HepG2 (cell line): ENCODE measurements around the gene SMPD3. TPM values are rescaled to one million over a fixed set of nuclear protein-coding genes. Genes with fewer than 3 reads are reported as not detected.

ENCODE experiments used
- ATAC-seq: fragments of 200-7000 bp; cut with Tn5 transposase; 3 replicates; pipeline ENCODE4 v1.9.1; 2020; ENCODE audit warnings: mild to moderate bottlenecking, moderate library complexity
- BruUV-seq: library from RNA; stranded (reverse); fragments of 400-500 nt; replicated peaks from 2 replicates; lab custom pipeline; 2021; lab: Mats Ljungman, UMichigan
- CTCF ChIA-PET: fragments of 300-600 bp; formaldehyde crosslinking; extraction: SDS; loops from one replicate; lab custom pipeline; 2021; ENCODE audit warnings: low total read pairs, inconsistent platforms, low intra/inter-chr PET ratio; lab: Yijun Ruan, JAX
- POLR2A ChIA-PET: fragments of 350-600 bp; sonication (Branson Sonifier 250); formaldehyde crosslinking; loops from one replicate; lab custom pipeline; 2020; ENCODE audit warnings: antibody characterized with exemption, inconsistent platforms; lab: Yijun Ruan, JAX
- DNase-seq: peaks from one replicate; pipeline ENCODE4 v3.0.0-alpha.2; 2015; ENCODE audit warnings: low spot score
- FAIRE-seq: peaks from 3 replicates; lab custom pipeline; 2011; peaks lifted over from hg19 to GRCh38; lab: Jason Lieb, UNC
- H2AFZ ChIP-seq: one replicate; pipeline ENCODE4 v1.6.1; 2011; ENCODE audit warnings: low read length, inconsistent platforms
- H3K27ac ChIP-seq: fragments of 300-600 bp; 3 replicates; pipeline ENCODE4 v1.8.0; 2011; ENCODE audit warnings: mixed run types, mild to moderate bottlenecking, mixed read lengths, low read length, inconsistent platforms; ENCODE audit not compliant: insufficient read depth; ENCODE audit errors: extremely low read length
- H3K27me3 ChIP-seq, 2 experiments: fragments of 200-600 bp in 1 of 2; 2 replicates in 1 of 2; 3 replicates in 1 of 2; pipeline versions ENCODE4 v1.6.0 to v1.8.0; 2011; ENCODE audit warnings: low read length in 2 of 2, mild to moderate bottlenecking in 2 of 2, moderate library complexity in 2 of 2, inconsistent platforms in 1 of 2; ENCODE audit not compliant: insufficient read depth in 2 of 2, control insufficient read depth in 1 of 2
- H3K36me3 ChIP-seq, 2 experiments: fragments of 200-600 bp in 1 of 2; replicated peaks in 1 of 2; 2 replicates in 1 of 2; 3 replicates in 1 of 2; pipeline versions ENCODE4 v1.5.1 to v1.8.0; 2011; ENCODE audit warnings: low read length in 2 of 2, inconsistent platforms in 1 of 2; ENCODE audit not compliant: insufficient read depth in 2 of 2, control insufficient read depth in 1 of 2
- H3K4me1 ChIP-seq: 2 replicates; pipeline ENCODE4 v1.5.1; 2012; ENCODE audit warnings: low read length, inconsistent platforms; ENCODE audit not compliant: insufficient read depth
- H3K4me2 ChIP-seq: 2 replicates; pipeline ENCODE4 v1.6.0; 2011; ENCODE audit warnings: low read depth, low read length, inconsistent platforms
- H3K4me3 ChIP-seq, 3 experiments: fragments of 200-600 bp in 1 of 3; sonication (generic), shearing (Covaris generic) in 1 of 3; replicated peaks in 1 of 3; 2 replicates each; pipeline ENCODE4 v1.5.1; 2011 to 2016; ENCODE audit warnings: low read length in 3 of 3, inconsistent platforms in 2 of 3, low read depth in 2 of 3, mild to moderate bottlenecking in 2 of 3, control low read depth in 1 of 3, mixed read lengths in 1 of 3; ENCODE audit not compliant: insufficient read depth in 1 of 3
- H3K79me2 ChIP-seq: one replicate; pipeline ENCODE4 v1.6.1; 2011; ENCODE audit warnings: low read length, inconsistent platforms; ENCODE audit not compliant: insufficient read depth
- H3K9ac ChIP-seq: 2 replicates; pipeline ENCODE4 v1.6.0; 2011; ENCODE audit warnings: mild to moderate bottlenecking, low read depth, low read length, inconsistent platforms; ENCODE audit not compliant: insufficient read depth
- H3K9me3 ChIP-seq: 2 replicates; pipeline ENCODE4 v1.5.1; 2012; ENCODE audit warnings: mild to moderate bottlenecking, low read length
- H4K20me1 ChIP-seq: 2 replicates; pipeline ENCODE4 v1.6.0; 2011; ENCODE audit warnings: inconsistent platforms, mild to moderate bottlenecking, low read length, moderate library complexity; ENCODE audit not compliant: insufficient read depth
- PRDM15 ChIP-seq: sonication (generic); formaldehyde crosslinking; IDR thresholded peaks from 2 replicates; pipeline ENCODE4 v1.4.0; 2020; ENCODE audit warnings: missing genetic modification reagents
- TRAFD1 ChIP-seq: sonication (generic); formaldehyde crosslinking; IDR thresholded peaks from 2 replicates; pipeline ENCODE4 v1.5.1; 2020; ENCODE audit warnings: missing genetic modification reagents, mild to moderate bottlenecking, borderline replicate concordance
- ZFP91 ChIP-seq: sonication (generic); formaldehyde crosslinking; IDR thresholded peaks from 2 replicates; pipeline ENCODE4 v1.9.0; 2022; ENCODE audit warnings: missing genetic modification reagents, mild to moderate bottlenecking, borderline replicate concordance
- WGBS: methylation state at CpG from one replicate; pipeline ENCODE4 v1.1.6; 2017; ENCODE audit warnings: low lambda C conversion rate; 5-methylcytosine and 5-hydroxymethylcytosine counted together
- in situ Hi-C: cut with HindIII; loops from 2 replicates; pipeline ENCODE4 v1.10.0; 2017; ENCODE audit warnings: low pct_unique_long_range_greater_than_20kb; ENCODE audit not compliant: extremely low pct_ligation_motif_present
- intact Hi-C: fragments of 100-400 bp; cut with micrococcal nuclease; formaldehyde crosslinking; loops from one replicate; pipeline ENCODE4 v1.10.0; 2022; ENCODE audit not compliant: unreplicated experiment
- polyA plus RNA-seq, 8 experiments: library from polyadenylated mRNA; depleted of rRNA in 3 of 8; stranded (reverse) in 7 of 8; unstranded in 1 of 8; fragments of >200 nt; fragmentation: Illumina TruSeq in 4 of 8; extraction: Trizol in 4 of 8; gene quantifications; 2 replicates each; pipeline versions ENCODE4 v1.2.1 to v1.2.3, GENCODE V29; 2011 to 2016; ENCODE audit warnings: low read depth in 4 of 8, missing spikeins in 1 of 8, mixed read lengths in 1 of 8; ENCODE audit not compliant: insufficient read depth in 1 of 8
- total RNA-seq, 5 experiments: library from RNA; depleted of rRNA; stranded (reverse); fragments of >200 nt; fragmentation: Illumina TruSeq; extraction: Trizol; gene quantifications; 2 replicates each; pipeline ENCODE4 v1.2.3, GENCODE V29; 2016; ENCODE audit warnings: low read depth in 1 of 5

The SMPD3 gene
- total and polyA plus RNA-seq, 2 of the 13 experiments (the other 11 are each of a cell fraction or from before 2014, with no cell fraction given) = 0.07 to 0.32 TPM

GRCh38 chr16:68370581-68371275 lies 77.6 kb downstream of the SMPD3 start:
- no peak for TF ChIP-seq PRDM15 (CRISPR knock-in tag)
- no peak for TF ChIP-seq TRAFD1 (CRISPR knock-in tag)
- TF ChIP-seq ZFP91 (CRISPR knock-in tag) = peak; percentile 17; the same call in 1 of the 2 replicates
- FAIRE-seq (no peak), ATAC-seq (no peak), DNase-seq (no peak)
- WGBS = 49% methylated on average over 30 of the region's 32 CpGs
- Histone ChIP-seq H2AFZ (no peak overlapping the region), H3K27ac (no peak overlapping the region), H3K4me1 (peaks cover 14% of the 10 kb centered on the region), H3K9me3 (no peaks in the 10 kb centered on the region), H4K20me1 (no peaks in the 10 kb centered on the region), H3K4me2 (no peak overlapping the region), H3K4me3 (no peak overlapping the region), H3K79me2 (no peaks in the 10 kb centered on the region), H3K9ac (no peak overlapping the region), H3K36me3 (no peaks in the 10 kb centered on the region), H3K27me3 (peaks cover 9 to 67% of the 10 kb centered on the region in 2 experiments)
- intact Hi-C loops (no loop called here), in situ Hi-C loops (no loop called here)
- ChIA-PET CTCF (no interaction called here), POLR2A (no interaction called here)
- no TSS peak for BruUV-seq
